C1 segment of cervical spinal cord (tissue), 14 donors: Measurements from ENCODE around the gene AGAP3.

Source experiments
- DNase-seq, 14 donors: peaks; one replicate each; lab custom pipeline; 2025; lab: John Stamatoyannopoulos, UW

AGAP3 gene

GRCh38 chr7:151088019-151088855 is 2.0 kb downstream of the AGAP3 start:
- DNase-seq: peak in 2 of 14 donors; percentile 19 to 44

GRCh38 chr7:151088856-151089699 is 2.8 kb downstream of the AGAP3 start:
- DNase-seq: peak in 11 of 14 donors; percentile 21 to 69 (median 35)

GRCh38 chr7:151089893-151090730 is 3.8 kb downstream of the AGAP3 start:
- DNase-seq: peak in 3 of 14 donors; percentile 13 to 88 (median 19)

- no peak for DNase-seq
These were observed 4.7 kb downstream of the AGAP3 start for GRCh38 chr7:151091003-151091402.

- DNase-seq: no peak
These were observed 5.2 kb downstream of the AGAP3 start for GRCh38 chr7:151091431-151091830.

- DNase-seq: no peak
These were observed 5.7 kb downstream of the AGAP3 start for GRCh38 chr7:151091988-151092387.

GRCh38 chr7:151093748-151094147 is 7.5 kb downstream of the AGAP3 start:
- no peak for DNase-seq

- no peak for DNase-seq
These were observed 8.4 kb downstream of the AGAP3 start for GRCh38 chr7:151094675-151095074.

GRCh38 chr7:151095123-151095797 is 9.0 kb downstream of the AGAP3 start:
- DNase-seq: no peak

GRCh38 chr7:151095828-151096475 is 9.7 kb downstream of the AGAP3 start:
- DNase-seq: no peak

- no peak for DNase-seq
These were observed 13.4 kb downstream of the AGAP3 start for GRCh38 chr7:151099486-151100211.

GRCh38 chr7:151100921-151101320 is 14.6 kb downstream of the AGAP3 start:
- no peak for DNase-seq

GRCh38 chr7:151101621-151102396 is 15.5 kb downstream of the AGAP3 start:
- no peak for DNase-seq

- no peak for DNase-seq
These were observed 16.7 kb downstream of the AGAP3 start for GRCh38 chr7:151102991-151103390.

GRCh38 chr7:151103973-151104372 is 17.7 kb downstream of the AGAP3 start:
- no peak for DNase-seq

- no peak for DNase-seq
These were observed 18.3 kb downstream of the AGAP3 start for GRCh38 chr7:151104411-151105235.

GRCh38 chr7:151107882-151108281 is 21.6 kb downstream of the AGAP3 start:
- DNase-seq: peak in 1 of 14 donors; percentile 55
